DND-41 (cell line): ENCODE measurements around the gene NPC1.

Experiments
- CTCF ChIP-seq: IDR thresholded peaks from 2 replicates; pipeline ENCODE4 v1.5.1; 2012; ENCODE audit warnings: borderline replicate concordance, low read length, moderate library complexity, mild to moderate bottlenecking; ENCODE audit not compliant: poor library complexity, severe bottlenecking; ENCODE audit errors: extremely low read depth
- EZH2 ChIP-seq: IDR thresholded peaks from 3 replicates; pipeline ENCODE4 v1.6.1; 2012; ENCODE audit warnings: borderline replicate concordance, low read depth, mild to moderate bottlenecking, moderate library complexity, low read length, inconsistent platforms; ENCODE audit not compliant: severe bottlenecking

GRCh38 chr18:23570912-23571504 is 15.3 kb downstream of the NPC1 start:
- TF ChIP-seq CTCF (no peak), EZH2 (no peak)
